Spleen (tissue), 11 donors: ENCODE data around the gene DBNL. TPM values are rescaled to one million over a fixed set of nuclear protein-coding genes. Genes with fewer than 3 reads are reported as not detected.

Experiments used
- DNase-seq: peaks from one replicate; pipeline ENCODE4 v3.0.0-alpha.2; 2020
- H3K27ac ChIP-seq, 8 donors: fragments of 200-600 bp; sonication (generic) in 7 of 8; 1 replicate in 4 of 8; 2 replicates in 4 of 8; pipeline versions ENCODE4 v1.5.0 to v1.8.0; 2016 to 2021; ENCODE audit warnings: inconsistent platforms in 4 of 8, mild to moderate bottlenecking in 4 of 8, moderate library complexity in 1 of 8
- H3K27me3 ChIP-seq, 7 donors: fragments of 200-600 bp; sonication (generic) in 6 of 7; replicated peaks in 1 of 7; 1 replicate in 4 of 7; 2 replicates in 3 of 7; pipeline versions ENCODE4 v1.5.0 to v1.8.0; 2016 to 2021; ENCODE audit warnings: inconsistent platforms in 3 of 7, mild to moderate bottlenecking in 1 of 7
- H3K36me3 ChIP-seq, 6 donors: fragments of 200-600 bp; sonication (generic) in 5 of 6; 1 replicate in 4 of 6; 2 replicates in 2 of 6; pipeline versions ENCODE4 v1.5.0 to v1.8.0; 2016 to 2021; ENCODE audit warnings: inconsistent platforms in 2 of 6
- H3K4me1 ChIP-seq, 6 donors: fragments of 200-600 bp; sonication (generic) in 5 of 6; 1 replicate in 3 of 6; 2 replicates in 3 of 6; pipeline versions ENCODE4 v1.5.0 to v1.8.0; 2016 to 2021; ENCODE audit warnings: inconsistent platforms in 3 of 6
- H3K4me3 ChIP-seq, 8 donors: fragments of 200-600 bp; sonication (generic) in 7 of 8; 1 replicate in 4 of 8; 2 replicates in 4 of 8; pipeline versions ENCODE4 v1.5.0 to v1.8.0; 2016 to 2021; ENCODE audit warnings: inconsistent platforms in 4 of 8, mild to moderate bottlenecking in 4 of 8, moderate library complexity in 2 of 8
- H3K9me3 ChIP-seq, 8 donors: fragments of 200-600 bp; sonication (generic) in 7 of 8; 1 replicate in 4 of 8; 2 replicates in 4 of 8; pipeline versions ENCODE4 v1.5.0 to v1.8.0; 2016 to 2021; ENCODE audit warnings: inconsistent platforms in 4 of 8
- POLR2A ChIP-seq, 3 donors: fragments of 450-650 bp; IDR thresholded peaks; one replicate each; pipeline ENCODE4 v1.5.1; 2017; ENCODE audit warnings: antibody characterized with exemption in 3 of 3, mild to moderate bottlenecking in 1 of 3
- POLR2AphosphoS5 ChIP-seq, 3 donors: sonication (generic); formaldehyde crosslinking; IDR thresholded peaks; one replicate each; pipeline ENCODE4 v1.5.1; 2017; ENCODE audit warnings: antibody characterized with exemption in 3 of 3
- WGBS, 5 donors: extraction: QIAGEN DNeasy Blood & Tissue Kit in 3 of 5; methylation state at CpG; one replicate each; pipeline versions ENCODE4 v1.1.5 to v1.1.7; 2013 to 2018; 5-methylcytosine and 5-hydroxymethylcytosine counted together
- intact Hi-C: fragments of 100-400 bp; cut with DNase I; formaldehyde crosslinking; loops from one replicate; pipeline ENCODE4 v1.15.0; 2023; ENCODE audit warnings: low total_unique reads
- polyA plus RNA-seq, 3 donors: library from polyadenylated mRNA; stranded (reverse); fragments of 200-250 nt; gene quantifications; one replicate each; pipeline ENCODE4 v1.2.1, GENCODE V29; 2013
- total RNA-seq, 7 donors: library from RNA; depleted of rRNA in 3 of 7; stranded (reverse); fragments of >200 nt in 3 of 7; fragmentation: NEBNext Ultra II Directional in 4 of 7; extraction: Animal tissue kit (Norgen Biotek cat#: 25700) in 4 of 7; gene quantifications; one replicate each; pipeline versions ENCODE4 v1.1.0 to v1.2.1, GENCODE V29; 2016 to 2021
- TF ChIP-seq, protein P1 (sequence below), 11 experiments: fragments of 200-600 bp in 7 of 11; fragments of 450-650 bp in 4 of 11; sonication (generic) in 4 of 11; IDR thresholded peaks in 8 of 11; conservative IDR thresholded peaks in 3 of 11; 1 replicate in 7 of 11; 2 replicates in 4 of 11; pipeline versions ENCODE4 v1.4.0 to v1.8.0; 2016 to 2021; ENCODE audit warnings: antibody characterized with exemption in 11 of 11, inconsistent platforms in 4 of 11, mild to moderate bottlenecking in 1 of 11
- donor health status: healthy with polysubstance abuse.
- donor health status: DM: no; HTN: no; CAD: no; lungs with moderate emphysema.
- donor health status: DM: no; HTN: no; CAD: no.
- donor health status: Bipolar disorder and iron deficiency.
- donor health status: healthy.
- donor health status: DM: no; HTN: no; CAD: no.
- donor health status: DM: yes; HTN: yes; CAD: no.

The DBNL gene
- total and polyA plus RNA-seq, 10 donors, result 118 to 257 (median 206) TPM

GRCh38 chr7:44064791-44065430, 20.4 kb downstream of the DBNL start:
- TF ChIP-seq POLR2A (IDR thresholded peaks at IDR 0.05) (no peak), POLR2AphosphoS5 (IDR thresholded peaks at IDR 0.05) (peak; percentile 71 to 88 (median 79))
- H3K36me3 ChIP-seq, result peaks cover 0 to 36% (median 25%) of the 10 kb centered on the region in 6 donors
- H3K4me1 ChIP-seq, result peaks cover 18 to 84% (median 64%) of the 10 kb centered on the region in 6 donors
- H3K4me3 ChIP-seq, result peak overlapping the region in 1 of 8 donors; percentile 2
- 21 to 47% (median 37%) methylated on average over 17 to 33 of the region's 33 CpGs for WGBS, 5 donors
- peak overlapping the region in 4 of 8 donors; percentile 2 to 30 (median 14) for H3K27ac ChIP-seq
- no peaks in the 10 kb centered on the region for H3K27me3 ChIP-seq
- H3K9me3 ChIP-seq, result no peaks in the 10 kb centered on the region
- DNase-seq, result peak; percentile 83
- intact Hi-C loops, result no loop called here

DNA sequence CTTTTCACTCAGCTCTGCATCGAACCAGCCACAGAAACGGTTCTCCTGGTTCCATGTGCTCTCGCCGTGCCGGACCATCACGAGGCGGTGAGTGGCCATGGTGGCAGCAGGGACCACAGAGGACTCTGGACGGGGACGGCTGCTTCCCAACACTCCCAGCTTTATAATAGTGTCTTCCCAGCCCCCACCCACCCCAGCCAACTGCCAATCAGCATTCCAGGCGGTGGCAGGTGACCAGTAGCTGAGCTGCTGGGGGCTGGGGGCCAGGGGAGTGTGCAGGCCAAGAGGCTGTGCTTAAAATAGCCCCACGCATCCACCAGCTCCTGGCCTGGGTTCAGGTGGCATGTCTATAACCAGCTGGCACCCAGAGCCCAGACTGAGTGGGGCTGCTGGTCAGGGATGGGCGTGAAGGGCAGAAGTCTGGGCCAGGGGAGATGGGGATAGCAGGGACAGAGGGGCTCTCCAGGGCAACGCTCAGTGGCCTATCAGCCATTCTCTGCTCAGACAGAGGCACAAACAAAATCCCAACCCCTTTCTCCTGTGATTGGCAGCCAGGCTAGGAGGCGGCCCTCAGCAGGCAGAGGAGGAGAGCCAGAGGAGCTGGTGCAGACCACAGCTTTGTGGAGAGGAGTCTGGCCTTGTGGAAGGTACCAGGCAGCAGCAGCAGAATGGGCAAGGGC, 21.1 kb downstream of the DBNL start, which contains the start of gene PGAM2:
Gene PGAM2 (minus strand): TSS at position 137 of the 680 bp plus-strand sequence. CDS start 38 bp downstream, at position 99.
- Histone ChIP-seq H3K27me3 (no peaks in the 10 kb centered on the region), H3K27ac (peak within 1 kb of the TSS in 4 of 8 donors; percentile 2 to 30 (median 16)), H3K9me3 (no peaks in the 10 kb centered on the region), H3K36me3 (peaks cover 0 to 29% (median 19%) of the 10 kb centered on the region in 6 donors), H3K4me3 (peak within 1 kb of the TSS in 1 of 8 donors; percentile 2), H3K4me1 (peaks cover 18 to 80% (median 59%) of the 10 kb centered on the region in 6 donors)
- WGBS, 5 donors, result 26 to 39% (median 33%) methylated on average over 14 of the region's 14 CpGs
- TF ChIP-seq, protein P1, sequence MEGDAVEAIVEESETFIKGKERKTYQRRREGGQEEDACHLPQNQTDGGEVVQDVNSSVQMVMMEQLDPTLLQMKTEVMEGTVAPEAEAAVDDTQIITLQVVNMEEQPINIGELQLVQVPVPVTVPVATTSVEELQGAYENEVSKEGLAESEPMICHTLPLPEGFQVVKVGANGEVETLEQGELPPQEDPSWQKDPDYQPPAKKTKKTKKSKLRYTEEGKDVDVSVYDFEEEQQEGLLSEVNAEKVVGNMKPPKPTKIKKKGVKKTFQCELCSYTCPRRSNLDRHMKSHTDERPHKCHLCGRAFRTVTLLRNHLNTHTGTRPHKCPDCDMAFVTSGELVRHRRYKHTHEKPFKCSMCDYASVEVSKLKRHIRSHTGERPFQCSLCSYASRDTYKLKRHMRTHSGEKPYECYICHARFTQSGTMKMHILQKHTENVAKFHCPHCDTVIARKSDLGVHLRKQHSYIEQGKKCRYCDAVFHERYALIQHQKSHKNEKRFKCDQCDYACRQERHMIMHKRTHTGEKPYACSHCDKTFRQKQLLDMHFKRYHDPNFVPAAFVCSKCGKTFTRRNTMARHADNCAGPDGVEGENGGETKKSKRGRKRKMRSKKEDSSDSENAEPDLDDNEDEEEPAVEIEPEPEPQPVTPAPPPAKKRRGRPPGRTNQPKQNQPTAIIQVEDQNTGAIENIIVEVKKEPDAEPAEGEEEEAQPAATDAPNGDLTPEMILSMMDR (IDR thresholded peaks at IDR 0.05 in 8 of 11, conservative IDR thresholded peaks at IDR 0.05 in 3 of 11), result no peak
- TF ChIP-seq POLR2A (IDR thresholded peaks at IDR 0.05) (no peak), POLR2AphosphoS5 (IDR thresholded peaks at IDR 0.05) (peak; percentile 49 to 74 (median 73))
- intact Hi-C loops, result no loop called here
- DNase-seq, result peak; percentile 79

DNA sequence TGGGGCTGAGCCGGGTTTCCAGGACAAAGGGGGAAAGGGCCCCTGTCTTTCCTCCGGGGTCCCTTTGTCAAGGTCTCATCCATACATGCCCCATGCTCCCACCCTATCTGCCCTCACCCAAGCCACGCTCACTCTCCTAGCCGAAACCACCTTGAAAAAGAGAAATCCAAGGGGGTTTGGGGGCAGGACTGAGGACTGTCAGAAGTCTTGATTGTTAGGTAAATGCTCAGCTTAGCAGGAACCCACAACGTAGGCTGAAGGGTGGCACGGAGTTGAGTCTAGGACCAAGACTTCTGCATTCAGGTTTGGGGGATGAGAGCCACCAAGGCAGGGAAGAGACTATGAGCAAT, 21.6 kb downstream of the DBNL start:
- Histone ChIP-seq H3K27ac (peak overlapping the region in 3 of 8 donors; percentile 5 to 30 (median 26)), H3K4me1 (peaks cover 18 to 80% (median 59%) of the 10 kb centered on the region in 6 donors), H3K36me3 (peaks cover 0 to 24% (median 14%) of the 10 kb centered on the region in 6 donors), H3K27me3 (no peaks in the 10 kb centered on the region), H3K9me3 (no peaks in the 10 kb centered on the region), H3K4me3 (no peak overlapping the region)
- no peak for DNase-seq
- intact Hi-C loops, result no loop called here
- WGBS, 5 donors, result 28 to 57% (median 39%) methylated on average over 6 of the region's 6 CpGs
- TF ChIP-seq POLR2AphosphoS5 (IDR thresholded peaks at IDR 0.05) (no peak), POLR2A (IDR thresholded peaks at IDR 0.05) (no peak)
- TF ChIP-seq, protein P1 (IDR thresholded peaks at IDR 0.05 in 8 of 11, conservative IDR thresholded peaks at IDR 0.05 in 3 of 11), result no peak

DNA sequence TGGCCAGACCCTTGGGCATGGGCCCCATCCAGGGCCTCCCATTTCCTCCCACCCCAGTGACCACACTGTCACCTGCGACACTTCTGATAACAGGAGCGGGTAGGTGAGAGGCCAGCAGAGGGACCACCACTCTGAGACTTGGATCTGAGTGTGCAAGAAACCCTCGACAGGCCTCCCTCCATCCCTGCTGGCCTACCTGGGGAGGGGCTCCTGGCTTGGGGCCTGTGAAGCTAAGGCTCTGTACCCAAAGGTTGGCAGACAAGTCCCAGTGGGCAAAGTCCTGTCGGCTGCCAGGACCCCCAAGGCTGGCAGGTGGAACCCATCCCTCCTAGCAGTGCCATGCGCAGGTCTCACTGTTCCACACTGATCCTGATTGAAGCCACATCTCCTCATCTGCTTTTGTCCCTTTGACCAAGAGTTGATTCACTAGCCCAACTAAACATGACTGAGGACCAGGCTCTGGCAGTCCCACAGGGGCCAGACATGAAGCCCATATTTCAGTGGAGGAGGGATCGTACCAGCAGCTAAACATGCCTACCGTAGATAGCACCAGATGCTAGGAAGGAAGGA, 22.1 kb downstream of the DBNL start:
- Histone ChIP-seq H3K27me3 (no peaks in the 10 kb centered on the region), H3K9me3 (no peaks in the 10 kb centered on the region), H3K4me1 (peaks cover 19 to 82% (median 59%) of the 10 kb centered on the region in 6 donors), H3K4me3 (no peak overlapping the region), H3K36me3 (peaks cover 0 to 19% (median 9%) of the 10 kb centered on the region in 6 donors), H3K27ac (no peak overlapping the region)
- WGBS, 5 donors, result 64 to 78% (median 72%) methylated on average over 5 to 7 of the region's 7 CpGs
- peak in 2 of 3 donors; percentile 55 to 77 for TF ChIP-seq POLR2AphosphoS5 (IDR thresholded peaks at IDR 0.05)
- TF ChIP-seq, protein P1 (IDR thresholded peaks at IDR 0.05 in 8 of 11, conservative IDR thresholded peaks at IDR 0.05 in 3 of 11), result no peak
- TF ChIP-seq POLR2A (IDR thresholded peaks at IDR 0.05), result no peak
- intact Hi-C loops, result no loop called here
- peak; percentile 76 for DNase-seq
